ENCODE measurements around the gene TGFBR2.

The TGFBR2 gene

DNA sequence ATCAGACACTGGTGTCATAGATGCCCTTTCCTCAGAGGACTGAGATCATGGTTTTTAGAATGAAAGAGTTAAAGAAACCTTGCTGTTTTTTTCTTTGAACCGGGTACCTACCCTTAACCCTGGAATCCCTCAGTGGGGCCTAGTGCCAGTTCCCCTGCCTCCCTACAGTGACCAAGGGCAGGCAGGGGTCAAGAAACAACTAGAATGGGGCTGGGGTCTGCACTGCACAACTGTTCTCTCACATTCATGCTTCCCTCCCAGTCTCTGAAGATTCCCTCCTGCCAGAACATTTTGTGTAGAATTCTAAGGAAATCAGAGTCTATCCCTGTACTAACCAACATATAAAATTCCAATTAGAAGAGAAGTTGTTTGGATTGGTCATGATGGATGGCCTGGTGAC lies 47.9 kb downstream of the TGFBR2 start:
- TF ChIP-seq CTCF (conservative IDR thresholded peaks at IDR 0.05; ENCODE audit: low read depth) = no peak
- no peak overlapping the region; the same call in 1 of the 2 replicates for H3K27ac ChIP-seq
- ChIA-PET POLR2A (ENCODE audit: low non-redundant PET) (no interaction called here), CTCF (no interaction called here)
- DNase-seq (ENCODE audit: low spot score) = no peak

GRCh38 chr3:30655187-30655812 lies 48.9 kb downstream of the TGFBR2 start:
- H3K27ac ChIP-seq = no peak overlapping the region
- ChIA-PET CTCF (no interaction called here), POLR2A (ENCODE audit: low non-redundant PET) (no interaction called here)
- no peak for TF ChIP-seq CTCF (conservative IDR thresholded peaks at IDR 0.05; ENCODE audit: low read depth)
- no peak for DNase-seq (ENCODE audit: low spot score)

- CTCF ChIA-PET = interaction anchor here (0.6 to 0.7 kb wide), 3 partner anchors 49 to 1932 kb away, joined by 3 read pairs; no protein-coding TSS in a partner anchor
- no peak for TF ChIP-seq CTCF (conservative IDR thresholded peaks at IDR 0.05; ENCODE audit: low read depth)
- H3K27ac ChIP-seq = no peak overlapping the region
- no peak for DNase-seq (ENCODE audit: low spot score)
- POLR2A ChIA-PET (ENCODE audit: low non-redundant PET) = no interaction called here
These were observed 50.3 kb downstream of the TGFBR2 start for GRCh38 chr3:30656624-30657141.

- CTCF ChIA-PET = interaction anchor here (0.6 kb wide), 1 partner anchor 738 kb away, joined by 4 read pairs; no protein-coding TSS in a partner anchor
These were observed 51.5 kb downstream of the TGFBR2 start for GRCh38 chr3:30657914-30658313.

GRCh38 chr3:30658328-30659052 lies 52.1 kb downstream of the TGFBR2 start:
- TF ChIP-seq CTCF (conservative IDR thresholded peaks at IDR 0.05; ENCODE audit: low read depth) = no peak
- H3K27ac ChIP-seq = peak overlapping the region; percentile 50; the same call in 1 of the 2 replicates
- no peak for DNase-seq (ENCODE audit: low spot score)
- ChIA-PET CTCF (interaction anchor here (0.6 to 0.7 kb wide), 2 partner anchors 11 to 738 kb away, joined by 4 to 5 read pairs; no protein-coding TSS in a partner anchor), POLR2A (ENCODE audit: low non-redundant PET) (no interaction called here)

More at GRCh38 chr3:30657914-30658313, 51.5 kb downstream of the TGFBR2 start:
- no peak for TF ChIP-seq CTCF (conservative IDR thresholded peaks at IDR 0.05; ENCODE audit: low read depth)
- no peak for DNase-seq (ENCODE audit: low spot score)
- no peak overlapping the region for H3K27ac ChIP-seq
- POLR2A ChIA-PET (ENCODE audit: low non-redundant PET) = no interaction called here

- ChIA-PET CTCF (interaction anchor here (0.7 kb wide), 1 partner anchor 10 kb away, joined by 5 read pairs; no protein-coding TSS in a partner anchor), POLR2A (ENCODE audit: low non-redundant PET) (no interaction called here)
- DNase-seq (ENCODE audit: low spot score) = peak; percentile 66
- H3K27ac ChIP-seq = peak overlapping the region; percentile 89
- TF ChIP-seq CTCF (conservative IDR thresholded peaks at IDR 0.05; ENCODE audit: low read depth) = no peak
These were observed 53.1 kb downstream of the TGFBR2 start for GRCh38 chr3:30659270-30660130.
